Loucy (cell line): ENCODE measurements around the gene RNF40.

ENCODE experiments used
- EZH2phosphoT487 ChIP-seq: fragments of 200-600 bp; IDR thresholded peaks from 2 replicates; pipeline ENCODE4 v1.6.1; 2018; ENCODE audit warnings: antibody characterized with exemption, mild to moderate bottlenecking, moderate library complexity, borderline replicate concordance
- TF ChIP-seq, protein P1 (sequence below): fragments of 200-600 bp; sonication (generic); conservative IDR thresholded peaks from 2 replicates; pipeline ENCODE4 v1.5.1; 2014; ENCODE audit warnings: mild to moderate bottlenecking, antibody characterized with exemption, low read length

DNA sequence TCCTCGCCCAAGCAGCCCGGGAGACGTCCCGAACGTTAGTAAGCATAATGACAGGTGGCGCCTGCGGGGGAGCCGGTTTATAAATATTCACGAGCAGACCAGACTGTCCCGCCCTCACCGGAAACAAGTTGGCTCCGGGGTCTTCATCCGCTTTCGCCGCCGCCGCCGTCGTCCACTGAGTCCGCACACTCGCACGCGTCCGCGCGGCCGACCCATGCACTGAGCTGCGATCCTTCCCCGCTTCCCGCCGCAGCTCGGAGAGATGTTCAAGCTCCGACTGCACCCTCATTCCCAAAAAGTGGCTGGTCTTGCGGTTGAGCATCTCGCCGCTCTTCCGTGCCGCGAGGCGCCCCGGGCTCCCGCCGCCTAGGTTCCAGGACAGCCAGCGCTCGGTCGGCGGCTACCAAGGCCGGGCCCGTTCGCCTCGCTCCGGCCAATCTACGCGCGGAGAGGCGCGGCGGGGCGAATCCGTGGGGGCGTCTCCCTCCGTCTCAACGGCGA, 645 bp upstream of the RNF40 start:
- TF ChIP-seq, protein P1, sequence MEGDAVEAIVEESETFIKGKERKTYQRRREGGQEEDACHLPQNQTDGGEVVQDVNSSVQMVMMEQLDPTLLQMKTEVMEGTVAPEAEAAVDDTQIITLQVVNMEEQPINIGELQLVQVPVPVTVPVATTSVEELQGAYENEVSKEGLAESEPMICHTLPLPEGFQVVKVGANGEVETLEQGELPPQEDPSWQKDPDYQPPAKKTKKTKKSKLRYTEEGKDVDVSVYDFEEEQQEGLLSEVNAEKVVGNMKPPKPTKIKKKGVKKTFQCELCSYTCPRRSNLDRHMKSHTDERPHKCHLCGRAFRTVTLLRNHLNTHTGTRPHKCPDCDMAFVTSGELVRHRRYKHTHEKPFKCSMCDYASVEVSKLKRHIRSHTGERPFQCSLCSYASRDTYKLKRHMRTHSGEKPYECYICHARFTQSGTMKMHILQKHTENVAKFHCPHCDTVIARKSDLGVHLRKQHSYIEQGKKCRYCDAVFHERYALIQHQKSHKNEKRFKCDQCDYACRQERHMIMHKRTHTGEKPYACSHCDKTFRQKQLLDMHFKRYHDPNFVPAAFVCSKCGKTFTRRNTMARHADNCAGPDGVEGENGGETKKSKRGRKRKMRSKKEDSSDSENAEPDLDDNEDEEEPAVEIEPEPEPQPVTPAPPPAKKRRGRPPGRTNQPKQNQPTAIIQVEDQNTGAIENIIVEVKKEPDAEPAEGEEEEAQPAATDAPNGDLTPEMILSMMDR: no peak
- no peak for TF ChIP-seq EZH2phosphoT487
